Activated CD4-positive, CD25-positive, alpha-beta regulatory T cell treated with anti-CD3 and anti-CD28 coated beads, Interleukin-2, amount 50 U/mL, for 24 hours (primary cell): Measurements from ENCODE around the gene RNF126.
"Not testable (repeated sequence)": the region's sequence is repeated elsewhere in the genome, so short reads cannot be mapped to it uniquely, and the experiment has no call there.

ENCODE experiments used
- ATAC-seq, 2 donors: fragments of 150-1000 bp; cut with Tn5 transposase; one replicate each; pipeline ENCODE4 v1.10.0; 2021; ENCODE audit warnings: mild to moderate bottlenecking in 1 of 2, moderate library complexity in 1 of 2

The RNF126 gene

DNA sequence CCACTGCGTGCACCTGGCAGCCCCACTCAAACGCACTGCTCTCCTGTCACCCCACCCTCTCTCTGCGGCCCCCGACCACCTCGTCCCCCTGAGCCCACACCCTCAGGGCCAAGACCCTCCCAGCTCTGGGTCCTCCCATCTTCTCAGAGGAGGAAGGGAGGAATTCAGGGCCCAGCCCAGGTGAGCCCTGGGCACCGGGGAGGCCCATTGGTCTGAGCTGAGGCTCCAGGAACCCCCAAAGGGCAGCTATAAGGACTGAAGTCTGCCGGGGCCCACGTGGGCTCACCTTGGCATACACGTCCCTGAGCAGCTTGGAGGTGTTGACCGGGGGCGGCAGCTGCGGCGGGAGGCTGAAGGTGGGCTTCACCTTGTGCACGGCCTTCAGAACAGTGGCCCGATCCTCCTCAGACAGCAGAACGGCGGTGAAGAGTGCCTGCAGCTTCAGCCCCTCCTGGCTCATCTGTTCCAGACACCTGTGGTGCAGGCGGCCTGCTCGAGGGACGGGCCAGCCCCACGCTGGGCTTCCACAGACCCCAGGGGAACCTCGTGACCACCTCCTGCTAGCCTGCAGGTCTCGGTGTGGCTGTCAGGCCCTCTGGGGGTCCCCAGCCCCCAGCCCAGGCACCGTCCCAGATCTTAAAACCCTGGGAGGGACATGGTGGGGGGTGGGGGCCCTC, 38.4 kb downstream of the RNF126 start:
- ATAC-seq: no peak

DNA sequence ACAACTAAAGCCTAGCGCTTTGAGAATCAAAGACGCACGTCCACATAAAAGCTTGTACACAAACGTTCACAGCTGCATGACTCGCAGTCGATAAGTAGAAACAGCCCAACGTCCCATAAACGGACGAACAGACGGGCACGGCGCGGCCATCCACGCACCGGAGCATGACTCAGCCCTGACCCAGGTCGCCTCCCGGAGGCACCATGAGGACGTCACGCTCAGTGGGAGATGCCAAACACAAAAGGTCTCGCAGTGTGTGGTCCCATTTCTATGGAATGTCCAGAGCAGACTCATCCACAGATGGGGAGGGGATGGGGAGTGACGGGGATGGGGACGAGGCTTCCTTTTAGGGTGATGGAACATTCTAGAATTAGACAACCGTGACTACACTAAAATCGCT, 39.0 kb downstream of the RNF126 start:
- no peak for ATAC-seq

DNA sequence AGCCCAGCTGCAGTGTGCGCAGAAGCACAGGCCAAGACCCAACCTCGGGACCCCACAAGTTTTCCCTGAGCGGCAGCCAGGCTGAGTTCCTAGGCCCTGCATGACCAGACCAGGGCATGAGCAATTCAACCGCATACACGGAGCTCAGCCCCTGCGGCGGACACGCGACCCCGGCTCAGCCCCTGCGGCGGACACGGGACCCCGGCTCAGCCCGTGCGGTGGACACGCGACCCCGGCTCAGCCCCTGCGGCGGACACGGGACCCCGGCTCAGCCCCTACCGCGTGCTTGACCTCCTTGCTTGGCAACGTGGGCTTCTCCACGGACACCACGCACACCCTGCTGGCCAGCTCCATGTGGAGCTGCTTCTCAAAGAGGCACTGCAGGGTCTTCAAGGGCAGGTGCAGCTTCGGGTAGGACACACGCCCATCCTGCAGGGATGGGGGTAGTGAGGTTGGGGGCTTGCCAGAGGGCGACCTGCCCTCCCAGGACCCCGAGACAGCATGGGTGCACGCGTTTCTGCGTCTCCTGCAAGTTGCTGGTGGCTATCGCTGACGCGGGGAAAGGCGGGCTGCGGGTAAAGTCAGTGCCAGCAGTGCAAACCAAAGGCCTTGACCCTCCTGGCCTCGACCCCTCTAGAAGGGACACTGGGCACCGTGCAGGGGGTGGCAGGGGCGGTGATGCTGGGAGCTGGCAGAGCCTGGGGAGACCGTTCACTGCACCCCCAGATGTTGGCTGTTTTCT, 39.7 kb downstream of the RNF126 start:
- no peak for ATAC-seq

DNA sequence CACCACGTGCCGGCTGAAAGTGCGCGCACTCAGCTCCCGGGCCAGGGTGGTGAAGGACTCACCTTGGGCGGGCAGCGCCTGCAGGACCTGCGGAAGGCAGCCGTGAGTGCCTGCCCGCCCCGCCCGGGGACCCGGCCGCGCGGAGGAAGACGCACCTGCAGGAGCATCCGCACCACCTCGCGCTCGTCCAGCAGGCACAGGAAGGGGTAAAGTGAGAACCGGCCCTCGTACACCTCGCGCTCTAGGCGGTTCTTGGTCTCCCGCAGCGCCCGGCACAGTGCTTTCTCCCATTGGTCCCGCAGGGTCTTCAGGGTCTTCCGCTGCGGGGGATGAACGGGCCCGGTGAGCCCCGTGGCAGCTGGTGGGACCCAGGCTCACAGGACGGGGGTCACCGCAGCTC, 40.3 kb downstream of the RNF126 start:
- no peak for ATAC-seq

DNA sequence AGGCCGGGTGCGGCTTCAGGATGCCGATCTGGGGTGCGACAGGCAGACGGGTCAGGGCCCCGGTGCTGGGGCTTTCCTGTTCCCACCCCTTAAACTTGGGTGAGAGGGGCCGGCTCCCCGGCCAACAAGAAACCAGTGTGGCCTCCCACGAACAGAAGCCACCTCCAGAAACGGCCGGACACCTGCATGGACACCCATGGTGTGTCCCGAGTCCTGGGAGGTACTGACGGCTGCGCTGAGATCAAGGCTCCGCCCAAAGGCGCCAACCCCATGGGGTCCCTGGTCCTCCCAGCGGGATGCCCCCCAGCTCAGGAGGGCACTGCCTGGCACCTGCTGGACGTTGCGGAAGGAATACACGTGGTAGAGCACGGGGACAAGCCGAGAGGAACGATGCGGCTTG, 41.2 kb downstream of the RNF126 start:
- no peak for ATAC-seq

DNA sequence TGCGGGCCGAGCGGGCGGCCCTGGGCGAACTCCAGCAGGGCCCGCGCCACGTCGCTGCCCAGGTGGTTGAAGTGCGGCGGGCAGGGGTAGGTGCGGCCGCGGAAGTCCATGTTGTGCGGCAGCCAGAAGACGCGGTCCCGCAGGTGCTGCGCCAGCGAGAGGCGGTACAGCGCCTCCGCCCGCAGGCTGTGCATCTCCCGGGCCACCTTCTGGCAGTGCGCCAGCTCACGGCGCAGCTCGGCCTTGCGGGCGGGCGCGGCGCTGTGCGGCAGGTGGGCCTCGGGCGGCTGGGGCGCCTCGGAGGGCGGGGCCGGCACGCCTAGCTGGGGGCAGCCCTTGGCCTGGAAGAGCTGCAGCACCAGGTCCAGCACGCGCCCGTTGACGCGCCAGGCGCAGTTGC, 41.8 kb downstream of the RNF126 start:
- ATAC-seq: not testable (repeated sequence)

DNA sequence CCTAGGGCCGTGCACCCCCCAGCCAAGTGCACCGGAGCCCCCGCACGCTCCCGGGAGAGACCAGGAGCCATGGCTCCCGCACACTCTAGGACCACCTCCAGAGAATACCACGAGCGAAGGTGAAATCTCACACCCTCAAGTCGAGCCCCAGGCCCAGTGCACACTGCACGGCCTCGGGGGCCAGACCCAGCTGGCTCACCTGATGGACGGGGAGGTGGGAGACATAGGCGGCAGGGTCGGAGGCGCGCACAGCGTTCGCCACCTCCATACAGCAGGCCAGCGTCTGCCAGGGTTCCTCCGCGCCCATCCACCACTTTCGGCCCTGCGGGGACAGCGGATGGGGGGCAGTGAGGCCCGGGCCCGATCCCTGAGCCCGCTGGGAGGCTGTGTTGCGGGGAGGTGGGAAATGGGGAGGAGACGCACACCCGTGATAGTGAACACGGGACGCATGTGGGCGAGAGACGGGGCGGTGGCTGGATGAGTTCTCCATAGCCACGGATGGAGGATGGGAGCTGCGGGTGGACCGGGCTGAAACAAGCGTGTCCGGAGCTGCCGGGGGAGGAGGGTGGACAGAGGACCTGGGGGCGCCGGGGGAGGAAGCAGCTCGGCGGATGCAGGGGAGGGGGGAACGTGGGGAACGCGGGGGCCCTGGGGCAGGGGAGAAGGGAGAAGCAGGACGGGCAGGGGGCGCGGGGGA, 42.7 kb downstream of the RNF126 start:
- ATAC-seq: no peak

DNA sequence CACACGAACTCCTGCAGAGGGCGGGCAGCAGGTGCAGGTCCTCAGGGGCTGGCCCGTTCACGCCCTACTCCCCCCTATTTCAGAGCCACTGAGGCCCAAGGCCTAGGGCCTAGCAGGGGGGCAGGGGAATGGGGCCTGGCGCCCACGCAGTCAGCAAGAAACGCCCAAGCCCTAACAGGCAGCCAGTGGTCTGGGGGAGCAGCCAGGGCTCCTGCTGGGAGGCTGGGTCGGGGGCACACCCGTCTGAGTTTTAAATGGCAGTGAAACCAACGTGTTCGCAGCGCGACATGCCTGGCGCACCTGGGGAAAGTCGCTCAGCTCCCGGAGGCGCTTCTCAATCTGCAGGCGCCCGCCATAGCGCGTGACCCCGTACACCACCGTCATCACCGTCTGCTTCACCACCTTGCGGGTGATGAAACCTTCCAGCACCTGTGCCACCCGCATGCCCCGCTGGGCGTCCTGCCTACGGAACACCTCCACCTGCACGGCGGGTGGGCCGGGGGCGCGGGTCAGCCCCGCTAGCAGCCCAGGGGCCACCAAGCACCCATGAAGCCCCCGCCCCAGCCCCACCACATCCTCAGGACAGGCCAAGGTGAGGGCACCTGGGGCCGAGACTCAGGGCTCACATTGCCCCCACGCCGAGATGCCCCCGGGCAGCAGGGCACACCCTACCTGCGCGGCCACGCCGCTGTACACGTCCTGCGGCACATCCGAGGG, 43.6 kb downstream of the RNF126 start:
- ATAC-seq: no peak

DNA sequence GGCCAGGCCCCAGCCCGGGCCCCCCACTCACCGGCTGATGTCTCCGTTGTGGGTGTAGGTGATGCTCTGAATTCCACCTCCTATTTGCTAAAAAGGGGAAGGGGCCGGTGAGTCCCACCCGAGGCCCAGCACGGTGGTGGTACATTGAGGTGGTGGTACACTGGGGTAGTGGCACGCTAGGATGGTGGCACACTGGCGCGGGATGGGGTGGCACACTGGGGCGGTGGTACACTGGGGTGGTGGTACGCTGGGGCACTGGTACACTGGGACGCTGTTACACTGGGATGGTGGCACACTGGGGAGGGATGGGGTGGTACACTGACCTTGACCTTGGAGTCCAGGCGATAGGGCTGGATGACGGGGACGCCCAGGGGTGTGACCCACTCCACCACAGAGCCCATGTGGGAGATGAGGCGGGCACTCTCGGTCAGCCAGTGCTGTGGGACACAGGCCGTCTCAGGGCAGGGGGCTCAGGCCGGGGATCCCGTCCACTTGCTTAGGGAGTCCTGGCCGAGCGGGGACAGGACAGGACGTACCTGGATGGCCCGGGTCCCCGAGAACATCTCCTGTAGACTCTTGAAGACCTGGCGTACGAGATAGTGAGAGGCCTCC, 44.2 kb downstream of the RNF126 start:
- ATAC-seq: no peak

DNA sequence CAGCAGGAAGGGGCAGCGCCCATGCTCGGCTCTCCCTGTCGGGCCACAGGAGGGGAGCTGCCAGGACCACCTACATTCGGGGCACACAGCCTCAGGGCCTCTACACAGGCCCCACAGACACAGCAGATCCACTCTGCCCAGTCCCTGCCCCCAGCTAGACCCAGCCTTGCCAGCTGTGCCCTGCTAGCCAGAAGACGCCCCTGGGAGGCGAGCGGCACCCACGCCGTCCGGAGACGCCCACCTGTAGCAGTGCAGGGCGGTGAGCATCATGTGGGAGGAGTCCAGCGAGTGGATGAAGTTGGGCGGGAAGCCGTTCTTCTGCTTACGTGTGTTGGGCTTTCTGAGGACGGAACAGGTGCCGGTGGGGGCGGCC, 44.8 kb downstream of the RNF126 start:
- ATAC-seq: no peak

DNA sequence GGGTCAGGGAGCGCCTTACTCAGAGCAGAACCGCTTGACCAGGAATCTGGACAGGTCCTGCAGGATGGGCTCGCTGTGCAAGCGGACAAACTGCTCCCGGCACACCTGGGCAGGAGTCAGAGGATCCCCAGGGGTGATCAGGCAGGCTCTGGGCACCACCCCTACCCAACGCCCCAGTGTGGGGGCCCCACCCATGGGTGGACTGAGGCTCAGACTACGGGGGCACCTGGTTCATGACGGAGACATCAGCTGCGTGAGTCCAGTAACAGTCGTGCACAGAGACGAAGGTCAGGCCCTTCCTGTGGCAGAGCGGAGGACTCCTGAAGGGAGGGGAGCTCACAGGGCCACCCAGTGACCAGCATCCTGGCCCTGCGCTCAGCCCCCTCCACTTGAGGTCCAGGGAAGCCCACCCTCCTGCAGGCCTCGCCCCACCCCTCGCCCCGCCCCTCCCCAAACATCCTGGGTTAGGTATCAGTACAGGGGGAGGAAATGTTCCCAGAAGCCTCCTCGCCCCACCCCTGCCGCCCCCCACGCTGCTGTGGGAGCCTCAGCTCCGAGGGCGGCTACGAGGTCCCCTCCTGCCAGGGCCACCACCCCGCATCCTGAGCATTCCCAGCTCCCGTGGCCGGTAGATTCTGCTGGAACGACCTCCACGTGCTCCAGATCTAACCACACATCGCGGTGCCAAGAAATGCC, 45.3 kb downstream of the RNF126 start:
- ATAC-seq: no peak

DNA sequence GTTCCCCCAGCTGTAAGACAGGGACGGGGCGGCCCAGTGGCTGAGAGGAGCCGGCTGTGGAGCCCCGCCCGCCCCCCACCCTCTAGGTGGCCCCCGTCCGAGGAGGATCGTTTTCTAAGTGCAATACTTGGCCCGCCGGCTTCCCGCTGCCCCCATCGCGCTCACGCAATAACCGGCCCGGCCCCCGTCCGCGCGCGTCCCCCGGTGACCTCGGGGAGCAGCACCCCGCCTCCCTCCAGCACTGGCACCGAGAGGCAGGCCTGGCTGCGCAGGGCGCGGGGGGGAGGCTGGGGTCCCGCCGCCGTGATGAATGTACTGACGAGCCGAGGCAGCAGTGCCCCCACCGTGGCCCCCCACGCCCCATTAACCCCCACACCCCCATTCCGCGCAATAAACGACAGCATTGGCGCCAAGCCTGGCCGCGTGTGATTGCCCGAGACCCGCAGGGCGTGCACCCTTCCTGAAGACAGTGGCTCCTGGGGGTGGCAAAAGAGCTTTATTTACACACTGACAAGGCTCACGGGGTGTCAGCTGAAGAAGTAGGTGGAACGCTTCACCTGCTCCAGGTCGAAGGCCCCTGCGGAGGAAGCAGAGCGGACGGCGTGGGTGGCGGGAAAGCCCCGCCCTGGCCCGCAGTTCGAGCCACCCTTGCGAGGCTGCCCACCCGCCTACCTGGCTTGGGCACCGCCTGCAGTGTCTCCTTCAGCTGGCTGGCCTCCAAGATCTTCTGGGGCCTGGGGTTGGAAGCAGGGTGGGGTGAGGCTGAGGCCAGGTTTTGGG, 46.1 kb downstream of the RNF126 start:
- no peak for ATAC-seq

DNA sequence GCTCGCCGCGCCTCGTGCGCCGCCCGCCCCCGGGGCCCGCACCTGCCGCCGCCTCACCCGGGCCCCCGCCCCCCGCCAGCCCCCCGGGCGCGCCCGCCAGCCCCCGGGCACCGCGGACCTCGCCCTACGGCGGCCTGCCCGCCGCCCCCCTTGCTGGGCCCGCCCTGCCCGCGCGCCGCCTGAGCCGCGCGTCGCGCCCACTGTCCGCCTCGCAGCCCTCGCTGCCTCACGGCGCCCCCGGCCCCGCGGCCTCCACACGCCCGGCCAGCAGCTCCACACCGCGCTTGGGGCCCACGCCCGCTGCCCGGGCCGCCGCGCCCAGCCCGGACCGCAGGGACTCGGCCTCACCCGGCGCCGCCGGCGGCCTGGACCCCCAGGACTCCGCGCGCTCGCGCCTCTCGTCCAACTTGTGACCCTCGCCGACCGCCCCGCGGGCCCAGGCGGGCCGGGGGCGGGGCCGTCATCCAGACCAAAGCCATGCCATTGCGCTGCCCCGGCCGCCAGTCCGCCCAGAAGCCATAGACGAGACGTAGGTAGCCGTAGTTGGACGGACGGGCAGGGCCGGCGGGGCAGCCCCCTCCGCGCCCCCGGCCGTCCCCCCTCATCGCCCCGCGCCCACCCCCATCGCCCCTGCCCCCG, 46.8 kb downstream of the RNF126 start:
- ATAC-seq: no peak

DNA sequence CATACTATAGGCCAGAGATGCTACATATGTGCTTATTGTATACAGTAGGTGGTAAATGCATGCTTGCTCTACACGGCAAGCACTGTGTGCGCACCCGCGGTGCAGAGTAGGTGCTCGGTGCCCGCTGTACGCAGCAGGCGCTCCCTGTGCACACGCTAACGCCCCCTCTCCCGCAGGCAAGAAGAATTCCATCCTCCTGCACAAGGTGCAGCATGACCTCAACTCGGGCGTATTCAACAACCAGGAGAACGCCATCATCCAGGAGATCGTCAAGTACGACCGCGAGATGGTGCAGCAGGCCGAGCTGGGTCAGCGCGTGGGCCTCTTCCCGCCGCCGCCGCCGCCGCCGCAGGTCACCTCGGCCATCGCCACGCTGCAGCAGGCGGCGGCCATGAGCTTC, 47.4 kb downstream of the RNF126 start:
- no peak for ATAC-seq

DNA sequence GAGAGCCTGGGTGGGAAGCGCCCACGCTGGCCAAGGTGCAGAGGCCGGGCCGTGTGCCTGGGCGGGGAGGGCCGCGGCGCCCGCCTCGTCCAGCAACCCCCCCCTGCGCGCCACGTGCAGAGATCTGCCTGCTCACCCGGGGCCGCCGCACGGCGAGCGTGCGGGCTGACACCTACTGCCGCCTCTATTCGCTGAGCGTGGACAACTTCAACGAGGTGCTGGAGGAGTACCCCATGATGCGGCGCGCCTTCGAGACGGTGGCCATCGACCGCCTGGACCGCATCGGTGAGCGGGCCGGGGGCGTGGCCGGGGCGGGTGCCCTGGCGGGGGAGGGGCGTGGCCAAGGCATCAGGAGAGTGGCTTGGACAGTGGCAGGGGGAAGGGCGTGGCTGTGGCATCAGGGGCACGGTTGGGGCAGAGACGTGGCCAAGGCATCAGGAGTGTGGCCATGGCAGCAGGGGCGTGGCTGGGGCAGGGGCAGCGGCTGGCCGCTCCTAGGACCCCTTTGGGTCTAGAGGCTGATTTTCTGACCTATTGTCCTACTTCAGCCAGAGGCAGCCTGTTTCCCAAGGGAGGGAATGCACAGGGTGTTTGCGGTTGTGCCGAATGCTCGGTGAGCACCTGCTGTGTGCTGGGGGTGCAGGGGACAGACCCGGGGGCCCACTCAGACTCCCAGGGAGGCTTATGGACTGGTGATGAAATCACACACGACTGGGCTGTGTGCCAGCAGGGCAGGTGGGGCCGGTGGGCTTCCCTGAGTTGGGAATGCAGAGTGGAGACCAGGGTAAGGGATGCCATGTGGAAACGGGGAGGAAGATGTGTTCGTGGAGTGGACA, 49.1 kb downstream of the RNF126 start:
- no peak for ATAC-seq

DNA sequence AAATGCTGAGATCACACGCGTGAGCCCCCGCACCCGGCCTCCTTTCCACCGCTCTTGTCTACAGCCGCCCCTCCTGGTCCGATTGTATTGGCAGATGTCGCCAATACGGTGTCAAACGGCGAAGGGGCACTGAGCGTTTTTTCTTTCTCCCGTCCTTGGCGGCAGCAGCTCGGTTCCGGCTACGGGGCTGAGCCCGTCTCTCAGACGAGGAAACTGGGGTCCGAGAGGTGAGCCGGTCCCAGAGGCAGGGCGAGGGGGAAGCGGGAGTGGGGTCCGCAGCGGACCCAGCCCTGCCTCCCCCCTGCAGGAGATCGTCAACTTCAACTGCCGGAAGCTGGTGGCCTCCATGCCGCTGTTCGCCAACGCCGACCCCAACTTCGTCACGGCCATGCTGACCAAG, 50.1 kb downstream of the RNF126 start:
- ATAC-seq: no peak

DNA sequence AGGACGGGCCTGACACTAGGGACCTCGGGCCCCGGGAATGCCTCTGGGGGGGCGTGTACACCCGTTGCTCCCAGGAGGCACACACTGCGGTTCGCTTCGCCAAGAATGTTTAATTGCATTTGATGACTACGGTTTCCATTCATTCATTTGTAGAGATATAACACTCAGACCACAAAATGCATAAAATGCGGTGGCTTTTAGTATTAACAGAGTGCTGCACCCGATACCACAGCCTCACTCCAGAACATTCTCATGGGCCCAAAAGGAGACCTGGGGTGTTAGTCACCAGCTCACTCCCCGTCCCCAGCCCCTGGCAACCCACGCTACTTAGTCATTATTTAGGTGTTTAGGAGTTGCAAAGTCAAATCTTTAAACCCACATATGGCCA, 51.5 kb downstream of the RNF126 start:
- peak; percentile 92 to 93 for ATAC-seq

DNA sequence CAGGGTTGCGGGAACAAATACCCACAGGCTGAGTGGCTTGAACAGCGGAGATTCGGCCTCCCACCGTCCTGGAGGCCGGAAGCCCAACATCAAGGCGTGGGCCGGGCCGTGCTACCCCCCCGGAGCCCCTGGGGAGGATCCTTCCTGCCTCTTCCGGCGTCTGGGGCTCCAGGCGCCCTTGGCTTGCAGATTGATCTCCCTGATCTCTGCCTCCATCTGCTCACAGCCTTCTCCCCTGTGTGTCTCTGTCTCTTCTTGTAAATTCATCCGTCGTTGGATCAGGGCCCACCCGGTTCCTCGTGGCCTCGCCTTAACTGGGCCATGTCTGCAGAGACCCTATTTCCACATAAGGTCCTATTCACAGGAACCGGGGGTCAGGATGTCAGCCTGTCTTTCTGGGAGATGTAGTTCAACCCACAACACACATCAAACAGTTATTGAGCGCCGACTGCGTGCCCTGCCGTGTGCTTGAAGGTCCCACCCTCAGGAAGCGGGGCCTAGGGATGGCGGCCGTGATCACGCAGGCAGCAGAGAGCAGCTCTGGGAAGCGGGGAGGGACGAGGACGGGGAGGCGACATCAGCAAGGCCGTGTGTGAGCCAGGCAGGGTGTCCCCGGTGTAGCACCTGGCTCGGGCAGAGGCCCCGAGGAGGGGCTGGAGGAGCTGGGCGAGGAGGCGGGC, 52.1 kb downstream of the RNF126 start:
- peak; percentile 12 to 30 for ATAC-seq

DNA sequence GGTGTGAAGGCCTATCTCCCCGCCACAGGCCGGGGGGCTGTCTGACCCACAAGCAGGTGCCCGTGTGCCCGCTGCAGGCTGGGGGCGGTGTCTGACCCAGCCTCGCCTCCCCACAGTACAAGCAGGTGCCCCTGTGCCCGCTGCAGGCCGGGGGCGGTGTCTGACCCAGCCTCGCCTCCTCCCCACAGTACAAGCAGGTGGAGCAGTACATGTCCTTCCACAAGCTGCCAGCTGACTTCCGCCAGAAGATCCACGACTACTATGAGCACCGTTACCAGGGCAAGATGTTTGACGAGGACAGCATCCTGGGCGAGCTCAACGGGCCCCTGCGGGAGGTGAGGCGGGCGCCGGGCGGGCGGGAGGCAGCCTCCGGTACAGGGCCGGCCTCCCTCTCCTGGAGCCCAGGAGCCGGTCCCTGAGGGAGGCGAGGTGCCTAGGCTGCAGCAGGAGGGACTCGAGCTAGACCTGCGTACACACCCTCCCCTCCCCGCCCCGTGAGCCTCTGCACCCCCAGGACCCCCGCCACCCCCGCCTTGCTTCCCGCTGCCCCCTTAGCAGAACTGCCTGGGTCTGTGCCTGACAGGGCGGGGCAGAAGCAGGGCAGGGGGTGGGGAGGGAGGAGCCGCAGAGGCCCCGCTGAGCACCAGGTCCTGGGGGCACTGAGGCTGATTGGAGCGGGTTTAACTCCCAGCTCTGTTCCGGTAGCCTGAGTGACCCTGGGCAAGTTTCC, 52.8 kb downstream of the RNF126 start:
- ATAC-seq: peak in 1 of 2 donors; percentile 5
